Neural cell (in vitro differentiated cells): Measurements from ENCODE around the gene ZNF460.

Experiments
- MXI1 ChIP-seq: fragments of 450-650 bp; conservative IDR thresholded peaks from 2 replicates; pipeline ENCODE4 v1.6.1; 2014; ENCODE audit warnings: antibody characterized with exemption, mild to moderate bottlenecking; ENCODE audit not compliant: poor library complexity, severe bottlenecking
- RAD21 ChIP-seq: fragments of 450-650 bp; conservative IDR thresholded peaks from 2 replicates; pipeline ENCODE4 v1.6.1; 2014; ENCODE audit warnings: antibody characterized with exemption, mild to moderate bottlenecking, moderate library complexity
- TAF1 ChIP-seq: IDR thresholded peaks from 2 replicates; pipeline ENCODE4 v1.6.1; 2012; ENCODE audit warnings: low read depth
- TF ChIP-seq, protein P1 (sequence below): fragments of 450-650 bp; IDR thresholded peaks from 2 replicates; pipeline ENCODE4 v1.5.1; 2014; ENCODE audit warnings: antibody characterized with exemption, mild to moderate bottlenecking, moderate library complexity; ENCODE audit not compliant: poor library complexity, severe bottlenecking

DNA sequence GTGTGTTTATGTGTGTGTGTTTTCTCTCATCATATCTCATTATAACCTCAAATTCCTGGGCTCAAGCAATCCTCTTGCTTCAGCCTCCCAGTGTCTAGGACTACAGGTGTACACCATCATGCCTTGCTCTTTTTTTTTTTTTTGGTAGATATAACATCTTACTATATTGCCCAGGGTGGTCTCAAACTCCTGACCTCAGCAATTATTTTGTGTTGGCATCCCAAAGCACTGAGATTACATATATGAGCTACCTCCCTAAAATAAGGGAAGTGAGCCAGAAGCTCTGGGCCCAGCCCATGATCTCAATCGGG lies 39.5 kb downstream of the ZNF460 start:
- TF ChIP-seq, protein P1, sequence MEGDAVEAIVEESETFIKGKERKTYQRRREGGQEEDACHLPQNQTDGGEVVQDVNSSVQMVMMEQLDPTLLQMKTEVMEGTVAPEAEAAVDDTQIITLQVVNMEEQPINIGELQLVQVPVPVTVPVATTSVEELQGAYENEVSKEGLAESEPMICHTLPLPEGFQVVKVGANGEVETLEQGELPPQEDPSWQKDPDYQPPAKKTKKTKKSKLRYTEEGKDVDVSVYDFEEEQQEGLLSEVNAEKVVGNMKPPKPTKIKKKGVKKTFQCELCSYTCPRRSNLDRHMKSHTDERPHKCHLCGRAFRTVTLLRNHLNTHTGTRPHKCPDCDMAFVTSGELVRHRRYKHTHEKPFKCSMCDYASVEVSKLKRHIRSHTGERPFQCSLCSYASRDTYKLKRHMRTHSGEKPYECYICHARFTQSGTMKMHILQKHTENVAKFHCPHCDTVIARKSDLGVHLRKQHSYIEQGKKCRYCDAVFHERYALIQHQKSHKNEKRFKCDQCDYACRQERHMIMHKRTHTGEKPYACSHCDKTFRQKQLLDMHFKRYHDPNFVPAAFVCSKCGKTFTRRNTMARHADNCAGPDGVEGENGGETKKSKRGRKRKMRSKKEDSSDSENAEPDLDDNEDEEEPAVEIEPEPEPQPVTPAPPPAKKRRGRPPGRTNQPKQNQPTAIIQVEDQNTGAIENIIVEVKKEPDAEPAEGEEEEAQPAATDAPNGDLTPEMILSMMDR: no peak
- TF ChIP-seq MXI1: no peak
- no peak for TF ChIP-seq TAF1
- TF ChIP-seq RAD21: no peak
